Measurements from ENCODE around the gene SLC16A1.

DNA sequence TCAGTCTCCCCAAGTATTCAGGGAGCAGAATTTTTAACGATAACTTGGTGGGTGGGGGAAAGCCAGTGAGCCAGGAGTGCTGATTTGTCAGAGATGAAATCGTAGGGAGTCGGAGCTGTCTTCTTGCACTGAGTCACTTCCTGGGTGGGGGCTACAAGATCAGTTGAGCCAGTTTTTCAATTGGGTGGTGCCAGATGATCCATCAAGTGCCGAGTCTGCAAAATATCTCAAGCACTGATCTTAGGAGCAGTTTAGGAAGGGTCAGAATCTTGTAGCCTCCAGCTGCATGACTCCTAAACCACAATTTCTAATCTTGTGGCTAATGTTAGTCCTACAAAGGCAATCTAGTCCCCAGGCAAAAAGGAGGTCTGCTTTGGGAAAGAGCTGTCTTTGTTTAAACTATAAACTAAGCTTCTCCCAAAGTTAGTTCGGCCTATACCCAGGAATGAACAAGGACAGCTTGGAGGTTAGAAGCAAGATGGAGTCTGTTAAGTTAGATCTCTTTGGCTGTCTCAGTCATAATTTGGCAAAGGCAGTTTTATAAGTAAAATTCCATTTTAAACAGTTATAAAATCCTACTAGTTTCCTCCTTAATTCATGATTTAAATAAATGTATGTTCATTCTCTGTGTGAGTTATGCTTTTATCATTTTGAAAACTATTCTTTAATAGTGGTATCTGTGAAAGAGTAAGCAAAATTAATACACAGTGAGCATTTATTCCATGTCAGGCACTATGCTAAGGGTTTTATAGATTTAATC is 51.7 kb downstream of the SLC16A1 start:
- TF ChIP-seq POLR2AphosphoS5 (IDR thresholded peaks at IDR 0.05; ENCODE audit: low read depth, low read length) (no peak), TAF1 (IDR thresholded peaks at IDR 0.05; ENCODE audit: low read depth, low read length) (no peak), POLR2A (IDR thresholded peaks at IDR 0.05; ENCODE audit: low read depth, low read length) (no peak), POU2F2 (IDR thresholded peaks at IDR 0.05; ENCODE audit: low read depth, low read length) (no peak)

Data from GM12891 (cell line).